Measurements from ENCODE around the gene FOXO3.
"Not testable (repeated sequence)": the region's sequence is repeated elsewhere in the genome, so short reads cannot be mapped to it uniquely, and the experiment has no call there.

The FOXO3 gene

GRCh38 chr6:108556250-108556649, 4.5 kb upstream of the FOXO3 start:
- no peak for DNase-seq

GRCh38 chr6:108556866-108557493, 3.7 kb upstream of the FOXO3 start:
- peak in 1 of 14 donors; percentile 39 for DNase-seq

- DNase-seq = peak in 13 of 14 donors; percentile 43 to 94 (median 85)
Measured at GRCh38 chr6:108557494-108558371, 3.0 kb upstream of the FOXO3 start.

GRCh38 chr6:108558372-108559096, 2.2 kb upstream of the FOXO3 start:
- DNase-seq = peak; percentile 73 to 99 (median 96)

- DNase-seq = peak; percentile 58 to 98 (median 92)
Measured at GRCh38 chr6:108559097-108559883, 1.4 kb upstream of the FOXO3 start.

- peak in 9 of 14 donors; percentile 43 to 83 (median 67) for DNase-seq
Measured at GRCh38 chr6:108559884-108560462, 744 bp upstream of the FOXO3 start.

GRCh38 chr6:108561309-108561647, 561 bp downstream of the FOXO3 start:
- not testable (repeated sequence) for DNase-seq

- DNase-seq = peak in 4 of 14 donors; percentile 11 to 60 (median 48)
Measured at GRCh38 chr6:108561742-108562502, 1.2 kb downstream of the FOXO3 start.

- peak in 10 of 14 donors; percentile 27 to 76 (median 50) for DNase-seq
Measured at GRCh38 chr6:108562503-108562993, 1.8 kb downstream of the FOXO3 start.

GRCh38 chr6:108563292-108563691, 2.6 kb downstream of the FOXO3 start:
- no peak for DNase-seq

GRCh38 chr6:108564178-108564577, 3.5 kb downstream of the FOXO3 start:
- peak in 1 of 14 donors; percentile 7 for DNase-seq

- DNase-seq = no peak
Measured at GRCh38 chr6:108565091-108565766, 4.5 kb downstream of the FOXO3 start.

- peak in 1 of 14 donors; percentile 31 for DNase-seq
Measured at GRCh38 chr6:108565893-108566292, 5.2 kb downstream of the FOXO3 start.

- DNase-seq = no peak
Measured at GRCh38 chr6:108566406-108566805, 5.7 kb downstream of the FOXO3 start.

GRCh38 chr6:108568101-108568500, 7.4 kb downstream of the FOXO3 start:
- no peak for DNase-seq

GRCh38 chr6:108568551-108569305, 8.0 kb downstream of the FOXO3 start:
- no peak for DNase-seq

- DNase-seq = no peak
Measured at GRCh38 chr6:108570517-108570916, 9.8 kb downstream of the FOXO3 start.

- DNase-seq = no peak
Measured at GRCh38 chr6:108574457-108575141, 13.9 kb downstream of the FOXO3 start.

All from C1 segment of cervical spinal cord (tissue), 14 donors.